Measurements from ENCODE around the gene RNF213.

RNF213 gene

DNA sequence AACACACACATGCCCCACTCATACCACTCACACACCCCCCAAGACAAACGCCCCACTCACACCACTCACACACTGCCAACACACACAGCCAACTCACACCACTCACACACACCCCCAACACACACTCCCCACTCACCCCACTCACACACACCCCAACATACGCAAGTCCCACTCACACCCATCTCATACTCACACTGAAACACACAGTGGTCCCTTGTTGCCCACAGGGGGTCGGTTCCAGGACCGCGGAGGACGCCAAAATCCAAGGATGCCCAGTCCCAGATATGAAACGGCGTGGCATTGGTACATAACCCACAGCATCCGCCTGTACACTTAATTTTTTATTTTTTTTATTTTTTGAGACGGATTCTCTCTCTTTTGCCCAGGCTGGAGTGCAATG lies 20.9 kb downstream of the RNF213 start:
- FAIRE-seq (no peak), DNase-seq (ENCODE audit: insufficient read length, low spot score) (no peak)
- TF ChIP-seq POLR2A (IDR thresholded peaks at IDR 0.05; ENCODE audit: low read depth, low read length), result no peak

DNA sequence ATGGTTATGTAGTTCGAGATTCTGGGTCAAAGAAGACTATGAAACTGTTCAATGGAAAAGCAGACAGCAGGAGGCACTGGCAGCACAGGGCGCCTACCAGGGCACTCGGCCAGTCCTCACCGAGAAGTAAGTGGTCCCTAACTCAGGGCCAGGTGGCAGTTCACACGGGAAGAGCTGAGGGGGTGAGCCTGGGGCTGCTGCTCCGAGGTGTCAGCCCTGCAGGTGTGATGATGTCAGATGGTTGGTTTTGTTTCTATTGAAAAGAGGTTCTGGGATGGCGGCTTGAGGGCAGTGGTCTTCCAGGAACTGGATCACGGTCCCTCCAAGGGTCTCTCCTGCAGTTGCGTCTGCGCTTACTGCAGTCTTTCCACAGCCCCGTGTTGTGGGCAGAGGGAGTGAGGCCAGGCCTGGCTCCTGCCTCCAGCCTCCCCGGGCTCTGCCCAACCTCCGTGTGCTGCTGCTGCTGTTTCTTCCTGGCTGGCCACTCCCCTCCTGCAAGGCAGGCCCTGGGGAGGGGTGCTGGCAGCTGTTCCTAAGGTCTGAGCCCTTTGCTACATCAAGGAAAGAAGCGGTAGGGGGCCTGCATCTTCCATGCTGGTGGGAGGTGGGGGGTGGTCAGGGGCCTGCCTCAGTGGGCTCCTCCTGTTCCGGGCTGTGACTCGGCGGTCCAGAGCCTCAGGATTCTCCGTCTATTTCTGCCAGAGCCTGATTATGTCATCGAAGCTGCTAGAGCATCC lies 22.6 kb downstream of the RNF213 start:
- no peak for TF ChIP-seq POLR2A (IDR thresholded peaks at IDR 0.05; ENCODE audit: low read depth, low read length)
- FAIRE-seq, result no peak
- DNase-seq (ENCODE audit: insufficient read length, low spot score), result no peak

DNA sequence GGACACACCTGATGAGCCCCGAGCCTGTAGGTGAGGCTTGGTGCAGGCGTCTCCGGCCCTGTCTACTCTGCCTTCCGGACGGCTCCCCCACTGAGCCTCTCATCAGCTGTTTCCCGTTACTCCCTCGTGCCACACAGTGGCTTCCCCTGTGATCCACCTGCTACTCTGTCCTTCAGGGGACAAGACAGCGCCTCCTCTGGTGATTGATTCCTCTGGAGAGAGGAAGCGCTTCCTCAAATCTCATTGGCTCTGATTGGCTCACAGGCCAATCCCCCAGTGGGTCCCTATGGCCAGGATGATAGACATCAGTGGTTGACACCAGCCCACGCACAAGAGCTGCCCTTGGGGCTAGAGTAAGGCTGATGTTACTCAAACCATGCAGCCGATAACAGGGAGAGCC lies 24.0 kb downstream of the RNF213 start:
- no peak for DNase-seq (ENCODE audit: insufficient read length, low spot score)
- TF ChIP-seq POLR2A (IDR thresholded peaks at IDR 0.05; ENCODE audit: low read depth, low read length), result no peak
- FAIRE-seq, result no peak

DNA sequence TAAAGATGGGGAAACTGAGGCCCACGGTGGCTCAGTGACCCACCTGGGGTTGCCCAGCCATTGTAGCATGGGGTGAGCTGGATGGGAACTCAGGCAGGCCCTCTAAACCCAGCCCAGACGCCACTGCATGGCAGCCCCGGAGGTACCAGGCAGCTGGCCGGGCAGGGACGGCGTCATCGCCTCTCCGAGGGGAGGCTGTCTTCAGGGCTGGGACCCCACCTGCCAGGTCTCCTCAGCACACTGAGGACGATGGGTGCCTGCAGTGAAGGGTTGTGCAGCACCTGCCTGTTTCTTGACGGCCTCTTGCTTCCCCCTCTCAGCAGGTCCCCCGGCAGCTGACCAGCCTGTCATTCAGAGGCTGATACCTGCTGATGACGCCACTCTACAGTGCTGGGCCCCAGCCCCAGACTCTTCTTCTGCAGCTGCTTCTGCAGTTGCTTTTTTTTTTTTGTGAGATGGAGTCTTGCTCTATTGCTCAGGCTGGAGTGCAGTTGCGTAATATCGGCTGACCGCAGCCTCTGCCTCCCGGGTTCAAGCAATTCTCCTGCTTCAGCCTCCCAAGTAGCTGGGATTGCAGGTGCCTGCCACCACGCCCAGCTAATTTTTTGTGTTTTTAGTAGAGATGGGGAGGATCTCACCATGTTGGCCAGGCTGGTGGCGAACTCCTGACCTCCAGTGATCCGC lies 24.7 kb downstream of the RNF213 start:
- DNase-seq (ENCODE audit: insufficient read length, low spot score) (no peak), FAIRE-seq (no peak)
- TF ChIP-seq POLR2A (IDR thresholded peaks at IDR 0.05; ENCODE audit: low read depth, low read length), result 0 out of 2 replicates have a peak, but pooled peaks have one; percentile 3

DNA sequence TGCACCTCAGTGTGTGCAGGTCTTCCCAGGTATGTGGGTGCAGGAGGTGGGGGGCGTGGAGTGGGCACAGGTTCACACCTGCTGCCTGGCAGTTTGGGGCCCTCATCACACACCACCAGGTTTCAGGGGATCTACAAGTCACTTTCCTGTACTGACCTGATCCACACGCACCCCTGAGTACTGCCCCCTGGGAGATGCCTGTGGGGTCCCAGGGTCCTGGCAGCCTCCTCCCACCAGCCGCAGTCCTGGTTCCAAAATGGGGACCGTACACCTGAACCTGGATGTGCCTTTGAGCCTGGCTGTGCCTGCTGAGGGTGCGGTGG lies 25.9 kb downstream of the RNF213 start:
- no peak for TF ChIP-seq POLR2A (IDR thresholded peaks at IDR 0.05; ENCODE audit: low read depth, low read length)
- DNase-seq (ENCODE audit: insufficient read length, low spot score), result no peak
- FAIRE-seq, result no peak

DNA sequence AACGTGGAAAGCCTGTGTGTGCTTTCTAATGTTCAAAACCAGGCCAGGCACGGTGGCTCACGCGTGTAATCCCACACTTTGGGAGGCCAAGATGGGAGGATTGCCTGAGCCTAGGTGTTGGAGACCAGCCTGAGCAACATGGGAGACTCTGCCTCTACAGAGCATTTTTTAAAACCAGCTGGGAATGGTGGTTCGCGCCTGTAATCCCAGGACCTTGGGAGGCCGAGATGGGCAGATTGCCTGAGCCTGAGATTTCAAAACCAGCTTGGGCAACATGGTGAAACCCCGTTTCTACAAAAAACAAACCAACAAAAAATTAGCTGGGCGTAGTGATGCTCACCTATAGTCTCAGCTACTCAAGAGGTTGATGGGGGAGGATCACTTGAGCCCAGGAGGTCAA lies 26.4 kb downstream of the RNF213 start:
- FAIRE-seq (no peak), DNase-seq (ENCODE audit: insufficient read length, low spot score) (no peak)
- TF ChIP-seq POLR2A (IDR thresholded peaks at IDR 0.05; ENCODE audit: low read depth, low read length), result no peak

DNA sequence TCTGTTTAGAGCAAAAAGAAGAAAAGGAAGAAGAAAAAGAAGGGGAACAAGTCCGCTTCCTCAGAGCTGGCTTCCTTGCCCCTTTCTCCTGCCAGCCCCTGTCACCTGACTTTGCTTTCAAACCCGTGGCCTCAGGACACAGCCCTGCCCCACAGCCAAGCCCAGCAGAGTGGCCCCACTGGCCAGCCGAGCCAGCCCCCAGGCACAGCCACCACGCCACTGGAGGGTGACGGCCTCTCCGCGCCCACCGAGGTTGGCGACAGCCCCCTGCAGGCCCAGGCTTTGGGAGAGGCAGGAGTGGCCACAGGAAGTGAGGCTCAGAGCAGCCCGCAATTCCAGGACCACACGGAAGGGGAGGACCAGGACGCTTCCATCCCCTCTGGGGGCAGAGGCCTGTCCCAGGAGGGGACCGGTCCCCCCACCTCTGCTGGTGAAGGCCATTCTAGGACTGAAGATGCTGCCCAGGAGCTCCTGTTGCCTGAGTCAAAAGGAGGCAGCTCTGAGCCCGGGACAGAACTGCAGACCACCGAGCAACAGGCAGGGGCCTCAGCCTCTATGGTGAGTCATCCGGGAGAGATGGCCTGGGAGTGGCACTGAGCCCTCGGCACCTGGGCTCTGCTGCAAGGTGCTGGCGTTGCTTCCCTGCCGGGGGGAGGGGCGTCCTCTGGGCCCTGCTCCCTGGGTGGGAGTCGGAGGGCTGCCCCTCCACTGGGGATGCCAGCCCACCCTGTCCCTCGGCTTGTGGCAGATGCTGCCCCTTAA lies 27.3 kb downstream of the RNF213 start:
- DNase-seq (ENCODE audit: insufficient read length, low spot score), result no peak
- no peak for TF ChIP-seq POLR2A (IDR thresholded peaks at IDR 0.05; ENCODE audit: low read depth, low read length)
- FAIRE-seq, result no peak

DNA sequence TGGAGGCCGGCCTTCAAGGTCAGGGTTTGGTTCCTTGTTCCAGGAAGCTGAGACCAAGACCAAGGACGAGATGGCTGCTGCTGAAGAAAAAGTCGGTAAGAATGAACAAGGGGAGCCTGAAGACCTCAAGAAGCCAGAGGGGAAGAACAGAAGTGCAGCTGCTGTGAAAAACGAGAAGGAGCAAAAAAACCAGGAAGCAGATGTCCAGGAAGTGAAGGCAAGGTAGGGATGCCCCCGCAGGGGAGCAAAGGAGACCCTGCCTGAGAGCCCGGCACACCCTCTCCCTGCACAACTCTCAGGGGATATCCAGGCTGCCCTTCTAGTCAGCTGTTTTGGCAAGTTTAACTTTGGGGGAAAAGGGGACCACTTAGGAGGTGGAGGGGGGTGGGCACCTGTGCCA lies 29.0 kb downstream of the RNF213 start:
- no peak for FAIRE-seq
- no peak for TF ChIP-seq POLR2A (IDR thresholded peaks at IDR 0.05; ENCODE audit: low read depth, low read length)
- no peak for DNase-seq (ENCODE audit: insufficient read length, low spot score)

DNA sequence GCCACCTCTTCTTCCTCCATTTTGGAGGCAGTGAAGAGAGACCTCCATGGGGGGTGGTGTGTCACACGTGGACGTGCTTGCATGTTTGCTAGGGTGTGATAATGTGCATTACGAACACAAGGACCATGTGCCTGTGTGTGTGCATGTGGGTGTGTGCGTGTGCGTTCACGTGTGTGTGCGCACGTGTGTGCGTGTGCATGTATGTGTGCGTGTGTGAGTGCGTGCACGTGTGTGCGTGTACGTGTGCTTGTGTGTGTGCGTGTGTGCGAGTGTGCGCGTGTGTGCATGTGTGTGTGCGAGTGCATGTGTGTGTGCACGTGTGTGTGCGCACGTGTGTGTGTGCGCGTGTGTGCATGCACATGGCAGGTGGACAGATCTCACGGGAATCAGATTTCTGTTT lies 29.5 kb downstream of the RNF213 start:
- FAIRE-seq (no peak), DNase-seq (ENCODE audit: insufficient read length, low spot score) (no peak)
- TF ChIP-seq POLR2A (IDR thresholded peaks at IDR 0.05; ENCODE audit: low read depth, low read length), result no peak

DNA sequence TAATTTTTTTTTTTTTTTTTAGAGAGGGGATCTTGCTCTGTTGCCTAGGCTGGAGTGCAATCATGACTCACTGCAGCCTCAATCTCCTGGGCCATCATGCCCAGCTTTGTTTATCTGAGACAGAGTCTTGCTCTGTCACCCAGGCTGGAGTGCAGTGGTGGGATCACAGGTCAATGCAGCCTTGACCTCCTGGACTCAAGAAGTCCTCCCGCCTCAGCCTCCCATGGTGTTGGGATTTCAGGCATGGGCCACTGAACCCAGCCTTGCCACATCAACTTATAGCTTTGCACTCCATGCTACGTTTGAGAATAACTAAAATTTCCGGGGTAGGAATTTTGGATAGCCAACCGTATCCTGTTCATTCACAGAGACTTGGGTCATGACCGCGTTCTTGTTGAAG lies 30.6 kb downstream of the RNF213 start:
- DNase-seq (ENCODE audit: insufficient read length, low spot score), result no peak
- TF ChIP-seq POLR2A (IDR thresholded peaks at IDR 0.05; ENCODE audit: low read depth, low read length), result no peak
- no peak for FAIRE-seq

DNA sequence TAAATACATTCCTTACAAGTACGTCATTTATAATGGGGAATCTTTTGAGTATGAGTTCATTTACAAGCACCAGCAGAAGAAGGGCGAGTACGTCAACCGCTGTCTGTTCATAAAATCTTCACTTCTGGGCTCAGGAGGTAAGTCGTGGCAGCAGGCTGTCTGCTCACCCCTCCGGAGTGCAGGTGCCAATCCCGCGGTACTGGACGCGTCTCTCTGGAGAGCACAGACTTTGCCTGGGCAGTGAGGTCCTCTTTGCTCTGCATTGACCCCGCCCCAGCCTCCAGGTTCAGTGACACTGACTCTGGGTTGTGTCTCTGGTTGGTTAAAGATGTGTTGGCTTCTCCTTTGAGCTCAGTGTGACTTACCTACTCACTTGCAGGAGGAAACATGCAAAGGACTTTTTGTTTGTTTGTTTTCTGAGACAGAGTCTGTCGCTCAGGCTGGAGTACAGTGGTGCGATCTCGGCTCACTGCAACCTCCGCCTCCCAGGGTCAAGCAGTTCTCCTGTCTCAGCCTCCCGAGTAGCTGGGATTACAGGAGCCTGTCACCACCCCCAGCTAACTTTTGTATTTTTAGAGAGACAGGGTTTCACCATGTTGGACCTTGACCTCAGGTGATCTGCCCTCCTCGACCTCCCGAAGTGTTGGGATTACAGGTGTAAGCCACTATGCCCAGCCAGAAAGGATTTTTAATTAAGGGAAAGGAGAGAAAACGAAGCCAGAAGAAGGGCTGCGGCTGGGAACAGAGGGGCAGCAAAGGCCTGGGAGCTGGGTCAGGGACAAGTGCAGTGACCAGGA lies 31.2 kb downstream of the RNF213 start:
- DNase-seq (ENCODE audit: insufficient read length, low spot score) (no peak), FAIRE-seq (no peak)
- no peak for TF ChIP-seq POLR2A (IDR thresholded peaks at IDR 0.05; ENCODE audit: low read depth, low read length)

DNA sequence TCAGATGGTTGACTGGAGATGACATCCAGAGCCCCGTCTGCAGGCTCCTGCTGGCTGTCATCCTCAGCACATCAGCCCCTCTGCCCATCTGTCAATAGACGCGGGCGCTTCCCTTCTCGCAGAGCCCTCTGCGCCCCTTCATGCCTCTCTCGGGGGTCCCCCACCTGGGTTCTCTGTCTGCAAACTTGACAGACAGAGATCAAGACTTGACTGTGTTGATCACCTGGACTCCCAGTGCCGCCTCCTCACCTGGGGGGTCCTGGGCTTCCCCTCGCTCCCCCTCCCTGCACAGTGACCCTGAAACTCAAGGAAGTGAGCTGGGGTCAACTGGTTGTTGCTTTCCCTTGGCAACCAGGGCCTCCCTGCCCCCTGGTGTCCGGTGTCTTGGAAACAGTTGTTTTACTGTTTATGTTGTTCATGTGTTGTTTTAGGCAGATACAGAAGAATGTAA lies 31.9 kb downstream of the RNF213 start:
- FAIRE-seq, result no peak
- no peak for DNase-seq (ENCODE audit: insufficient read length, low spot score)
- TF ChIP-seq POLR2A (IDR thresholded peaks at IDR 0.05; ENCODE audit: low read depth, low read length), result no peak

DNA sequence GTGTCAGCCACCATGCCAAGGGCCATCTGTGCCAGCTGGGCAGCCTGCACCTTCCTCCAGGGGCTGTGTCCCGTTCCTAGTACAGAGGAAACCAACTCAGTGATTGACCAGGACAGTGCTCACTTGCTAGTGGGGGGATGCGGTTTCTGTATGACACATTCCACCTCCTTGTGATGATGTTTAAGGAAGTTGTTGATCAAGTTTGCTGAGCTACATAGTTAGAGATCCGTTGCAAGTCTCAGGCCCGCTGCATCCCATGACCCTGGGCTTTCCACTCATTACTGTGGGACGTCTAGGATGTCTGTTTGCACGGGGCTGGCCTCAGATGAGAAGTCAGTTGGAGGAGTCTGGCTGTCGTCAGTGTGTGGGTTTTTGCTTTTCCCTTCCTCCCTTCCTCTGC lies 33.6 kb downstream of the RNF213 start:
- no peak for DNase-seq (ENCODE audit: insufficient read length, low spot score)
- FAIRE-seq, result no peak
- no peak for TF ChIP-seq POLR2A (IDR thresholded peaks at IDR 0.05; ENCODE audit: low read depth, low read length)

DNA sequence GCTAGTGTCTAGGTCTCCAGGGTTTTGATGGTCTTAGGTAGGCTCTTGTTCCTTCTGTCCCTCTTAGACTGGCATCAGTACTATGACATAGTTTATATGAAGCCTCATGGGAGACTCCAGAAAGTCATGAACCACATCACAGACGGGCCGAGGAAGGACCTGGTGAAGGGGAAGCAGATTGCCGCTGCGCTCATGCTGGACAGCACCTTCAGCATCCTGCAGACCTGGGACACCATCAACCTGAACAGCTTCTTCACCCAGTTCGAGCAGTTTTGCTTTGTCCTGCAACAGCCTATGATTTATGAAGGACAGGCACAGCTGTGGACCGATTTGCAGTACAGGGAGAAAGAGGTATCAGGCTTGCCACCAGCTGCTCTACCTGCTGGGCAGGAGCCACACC lies 34.0 kb downstream of the RNF213 start:
- FAIRE-seq (no peak), DNase-seq (ENCODE audit: insufficient read length, low spot score) (no peak)
- no peak for TF ChIP-seq POLR2A (IDR thresholded peaks at IDR 0.05; ENCODE audit: low read depth, low read length)
